ENCODE data around the gene MEIOB. TPM values are rescaled to one million over a fixed set of nuclear protein-coding genes. Genes with fewer than 3 reads are reported as not detected.

Gene MEIOB
- total RNA-seq, 6 experiments from 2014 or later, result not detected

- DNase-seq, result peak; percentile 5
- H3K27me3 Mint-ChIP-seq (ENCODE audit: insufficient read depth), result peaks cover 21% of the 10 kb centered on the region
- no peaks in the 10 kb centered on the region for H3K36me3 Mint-ChIP-seq (ENCODE audit: low read depth)
- no peak overlapping the region for H3K4me3 Mint-ChIP-seq
- TF ChIP-seq CTCF (IDR thresholded peaks at IDR 0.05), result peak; percentile 92
- H3K27ac Mint-ChIP-seq, result no peak overlapping the region
- H3K4me1 Mint-ChIP-seq (ENCODE audit: low read depth), result no peaks in the 10 kb centered on the region
- H3K9me3 Mint-ChIP-seq, result no peaks in the 10 kb centered on the region
These were observed 8.1 kb downstream of the MEIOB start for GRCh38 chr16:1863681-1864460.

DNA sequence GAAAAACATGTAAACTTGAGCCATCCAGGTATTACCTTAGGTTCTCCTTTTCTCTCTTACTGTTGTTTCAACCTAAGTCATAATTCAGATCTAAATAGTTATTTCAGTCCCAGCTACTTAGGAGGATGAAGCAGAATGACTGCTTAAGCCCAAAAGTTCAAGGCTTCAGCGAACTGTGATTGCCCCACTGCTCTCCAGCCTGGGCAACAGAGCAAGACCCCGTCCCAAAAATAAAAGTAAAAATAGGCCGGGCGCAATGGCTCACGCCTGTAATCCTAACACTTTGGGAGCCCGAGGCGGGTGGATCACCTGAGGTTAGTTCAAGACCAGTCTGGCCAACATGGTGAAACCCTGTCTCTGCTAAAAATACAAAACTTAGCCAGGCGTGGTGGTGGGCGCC, 9.6 kb downstream of the MEIOB start:
- Mint-ChIP-seq H3K27ac (no peak overlapping the region), H3K9me3 (no peaks in the 10 kb centered on the region)
- no peak for DNase-seq

DNA sequence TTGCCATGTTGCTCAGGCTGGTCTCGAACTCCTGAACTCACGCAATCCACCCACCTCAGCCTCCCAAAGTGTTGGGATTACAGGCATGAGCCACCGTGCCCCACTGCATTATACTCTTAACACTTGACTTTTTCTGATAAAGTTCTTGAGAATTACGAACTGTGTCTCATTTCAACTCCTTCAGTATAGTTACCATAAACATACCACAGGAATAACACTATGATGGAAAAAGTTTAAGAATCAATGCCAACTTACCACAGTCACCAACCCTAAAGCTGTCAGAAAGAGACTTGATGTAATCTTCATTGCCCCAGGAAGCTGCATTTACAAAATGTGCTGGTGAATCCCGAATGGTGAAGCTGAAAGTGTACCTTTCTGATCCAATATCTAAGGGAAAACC, 10.2 kb downstream of the MEIOB start:
- DNase-seq, result no peak
- peaks cover 37% of the 10 kb centered on the region for H3K27me3 Mint-ChIP-seq (ENCODE audit: insufficient read depth)
- H3K4me3 Mint-ChIP-seq, result no peak overlapping the region
- H3K4me1 Mint-ChIP-seq (ENCODE audit: low read depth), result no peaks in the 10 kb centered on the region
- no peak for TF ChIP-seq CTCF (IDR thresholded peaks at IDR 0.05)
- no peaks in the 10 kb centered on the region for H3K36me3 Mint-ChIP-seq (ENCODE audit: low read depth)
- no peak overlapping the region for H3K27ac Mint-ChIP-seq
- no peaks in the 10 kb centered on the region for H3K9me3 Mint-ChIP-seq

More for the DNA sequence above, 9.6 kb downstream of the MEIOB start:
- H3K36me3 Mint-ChIP-seq (ENCODE audit: low read depth), result no peaks in the 10 kb centered on the region
- no peak overlapping the region for H3K4me3 Mint-ChIP-seq
- no peak for TF ChIP-seq CTCF (IDR thresholded peaks at IDR 0.05)
- H3K4me1 Mint-ChIP-seq (ENCODE audit: low read depth), result no peaks in the 10 kb centered on the region
- peaks cover 33% of the 10 kb centered on the region for H3K27me3 Mint-ChIP-seq (ENCODE audit: insufficient read depth)

- 0 out of 2 replicates have a peak, but pooled peaks cover 5% of the 10 kb centered on the region for H3K4me1 Mint-ChIP-seq (ENCODE audit: low read depth)
- no peaks in the 10 kb centered on the region for H3K9me3 Mint-ChIP-seq
These were observed 12.3 kb downstream of the MEIOB start for GRCh38 chr16:1859650-1860049.

GRCh38 chr16:1858189-1858865, 13.6 kb downstream of the MEIOB start:
- peaks cover 51% of the 10 kb centered on the region for H3K27me3 Mint-ChIP-seq (ENCODE audit: insufficient read depth)
- no peak for DNase-seq
- H3K4me1 Mint-ChIP-seq (ENCODE audit: low read depth), result 0 out of 2 replicates have a peak, but pooled peaks cover 5% of the 10 kb centered on the region
- no peaks in the 10 kb centered on the region for H3K36me3 Mint-ChIP-seq (ENCODE audit: low read depth)
- no peaks in the 10 kb centered on the region for H3K9me3 Mint-ChIP-seq
- TF ChIP-seq CTCF (IDR thresholded peaks at IDR 0.05), result no peak
- no peak overlapping the region for H3K4me3 Mint-ChIP-seq
- no peak overlapping the region for H3K27ac Mint-ChIP-seq

More at GRCh38 chr16:1859650-1860049, 12.3 kb downstream of the MEIOB start:
- peaks cover 45% of the 10 kb centered on the region for H3K27me3 Mint-ChIP-seq (ENCODE audit: insufficient read depth)
- no peak for TF ChIP-seq CTCF (IDR thresholded peaks at IDR 0.05)
- no peaks in the 10 kb centered on the region for H3K36me3 Mint-ChIP-seq (ENCODE audit: low read depth)
- DNase-seq, result no peak
- H3K27ac Mint-ChIP-seq, result no peak overlapping the region
- H3K4me3 Mint-ChIP-seq, result no peak overlapping the region
